IPS-NIHi7 (cell line): Measurements from ENCODE around the gene ASNSD1.
"Not testable (repeated sequence)": the region's sequence is repeated elsewhere in the genome, so short reads cannot be mapped to it uniquely, and the experiment has no call there.

Experiments used
- DNase-seq: peaks from one replicate; pipeline ENCODE4 v3.0.0; 2012; ENCODE audit warnings: mixed read lengths; ENCODE audit errors: extremely low spot score

Gene ASNSD1

DNA sequence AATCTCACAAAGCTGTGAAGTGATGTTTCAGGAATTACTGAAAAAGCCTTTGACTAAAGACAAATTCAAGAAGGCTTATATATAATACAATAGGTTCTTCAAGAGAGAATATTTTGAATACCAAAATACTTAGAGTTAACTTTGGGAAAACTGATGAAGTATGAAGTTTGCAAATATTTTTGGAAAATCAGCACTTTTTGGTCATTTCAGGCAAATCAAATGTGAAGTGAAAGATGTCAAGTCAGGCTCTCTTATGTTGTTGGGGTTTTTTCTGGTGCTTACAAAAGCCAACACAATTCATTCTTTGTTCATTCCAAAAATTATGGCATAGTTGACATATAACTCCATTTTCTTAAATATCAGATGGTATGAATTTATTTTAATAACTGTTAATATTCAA lies 14.7 kb upstream of the ASNSD1 start:
- no peak for DNase-seq

GRCh38 chr2:189648846-189649509 lies 12.3 kb upstream of the ASNSD1 start:
- no peak for DNase-seq

GRCh38 chr2:189651284-189651683 lies 10.0 kb upstream of the ASNSD1 start:
- no peak for DNase-seq

DNA sequence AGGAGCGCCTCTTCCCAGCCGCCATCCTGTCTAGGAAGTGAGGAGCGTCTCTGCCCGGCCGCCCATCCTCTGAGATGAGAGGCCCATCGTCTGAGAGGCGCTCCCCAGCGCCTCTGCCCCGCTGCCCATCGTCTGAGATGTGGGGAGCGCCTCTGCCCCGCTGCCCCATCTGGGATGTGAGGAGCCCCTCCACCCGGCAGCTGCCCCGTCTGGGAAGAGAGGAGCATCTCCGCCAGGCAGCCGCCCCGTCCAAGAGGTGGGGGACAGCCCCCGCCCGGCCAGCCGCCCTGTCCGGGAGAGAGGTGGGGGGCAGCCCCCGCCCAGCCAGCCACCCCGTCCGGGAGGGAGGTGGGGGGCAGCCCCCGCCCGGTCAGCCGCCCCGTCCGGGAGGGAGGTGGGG lies 7.8 kb upstream of the ASNSD1 start:
- not testable (repeated sequence) for DNase-seq

DNA sequence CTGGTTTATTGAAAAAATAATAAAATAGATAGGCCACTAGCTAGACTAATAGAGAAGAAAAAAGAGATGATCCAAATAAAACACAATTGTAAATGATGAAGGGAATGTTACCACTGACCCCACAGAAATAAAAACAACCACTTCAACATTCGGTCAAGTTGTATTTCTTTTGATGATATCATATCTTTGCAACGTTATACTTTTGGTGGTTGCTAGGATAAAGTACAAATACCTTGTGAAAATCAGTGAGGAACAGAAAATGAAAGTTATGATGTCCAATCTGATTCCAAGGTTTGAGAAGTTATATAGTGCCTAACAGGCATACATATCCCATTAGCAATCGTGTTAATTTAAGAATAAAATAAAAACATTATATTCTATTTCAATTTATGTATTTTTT lies 6.6 kb upstream of the ASNSD1 start:
- no peak for DNase-seq

- no peak for DNase-seq
Measured at GRCh38 chr2:189657867-189658266, 3.4 kb upstream of the ASNSD1 start.

GRCh38 chr2:189658306-189659212 lies 2.7 kb upstream of the ASNSD1 start:
- no peak for DNase-seq

GRCh38 chr2:189659734-189660133 lies 1.5 kb upstream of the ASNSD1 start:
- no peak for DNase-seq

DNA sequence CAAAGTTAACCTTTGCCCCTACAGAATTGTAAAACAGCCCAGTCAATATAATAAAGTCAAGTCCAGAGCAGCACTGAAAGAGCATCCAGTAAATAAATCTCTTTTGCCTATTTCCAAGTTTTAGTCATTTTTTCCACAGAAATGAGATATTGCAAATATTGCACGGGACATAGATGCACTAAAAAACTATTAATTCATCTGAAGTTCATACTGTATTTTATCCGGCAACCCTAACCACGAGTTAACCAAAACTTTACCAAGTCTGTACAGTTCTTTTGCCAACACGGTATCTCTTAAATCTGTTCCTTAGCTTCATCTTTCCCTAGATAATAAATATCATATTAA lies 484 bp upstream of the ASNSD1 start:
- no peak for DNase-seq

DNA sequence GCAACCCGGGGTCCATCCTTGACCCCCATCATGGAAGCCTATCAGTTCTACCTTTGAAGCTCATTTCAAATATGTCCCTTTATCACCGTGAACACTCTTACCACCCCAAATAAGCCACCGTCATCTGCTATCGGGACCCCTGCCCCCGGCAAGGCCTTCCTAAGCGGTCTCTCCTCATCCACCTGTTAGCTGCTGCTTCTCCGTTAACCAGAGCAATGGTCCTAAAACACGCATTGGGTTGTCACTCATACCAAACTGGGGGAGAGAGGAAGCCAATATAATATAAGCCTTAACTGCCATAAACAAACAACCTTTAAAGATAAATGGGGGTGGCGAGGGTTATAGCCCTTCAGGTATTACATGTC lies 680 bp downstream of the ASNSD1 start:
- DNase-seq, result no peak

DNA sequence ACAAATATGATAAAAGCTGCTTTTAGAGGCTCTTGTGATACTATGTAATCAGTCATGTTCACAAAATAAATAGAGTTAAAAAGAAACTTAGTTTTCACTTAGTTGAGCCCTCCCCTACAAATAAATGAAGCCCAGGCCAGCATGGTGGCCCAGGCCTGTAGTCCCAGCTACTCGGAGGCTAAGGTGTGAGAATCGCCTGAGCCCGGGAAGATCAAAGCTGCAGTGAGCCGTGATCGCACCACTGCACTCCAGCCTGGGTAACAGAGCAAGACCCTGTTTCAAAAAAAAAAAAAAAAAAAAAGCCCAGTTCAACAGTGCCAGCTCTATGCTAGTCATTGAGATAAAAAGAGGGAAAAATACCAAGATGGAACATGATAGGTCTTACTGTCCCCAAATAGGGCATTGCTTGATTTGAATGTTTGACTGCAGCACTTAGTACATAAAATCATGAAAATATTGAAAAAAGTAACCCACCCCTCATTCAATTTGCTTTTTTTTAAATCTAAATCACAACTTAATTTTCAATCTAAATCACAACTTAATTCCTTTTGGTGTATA lies 1.5 kb downstream of the ASNSD1 start:
- DNase-seq, result no peak

- not testable (repeated sequence) for DNase-seq
Measured at GRCh38 chr2:189663319-189663718, 2.1 kb downstream of the ASNSD1 start.

GRCh38 chr2:189669913-189670312 lies 8.7 kb downstream of the ASNSD1 start:
- no peak for DNase-seq

DNA sequence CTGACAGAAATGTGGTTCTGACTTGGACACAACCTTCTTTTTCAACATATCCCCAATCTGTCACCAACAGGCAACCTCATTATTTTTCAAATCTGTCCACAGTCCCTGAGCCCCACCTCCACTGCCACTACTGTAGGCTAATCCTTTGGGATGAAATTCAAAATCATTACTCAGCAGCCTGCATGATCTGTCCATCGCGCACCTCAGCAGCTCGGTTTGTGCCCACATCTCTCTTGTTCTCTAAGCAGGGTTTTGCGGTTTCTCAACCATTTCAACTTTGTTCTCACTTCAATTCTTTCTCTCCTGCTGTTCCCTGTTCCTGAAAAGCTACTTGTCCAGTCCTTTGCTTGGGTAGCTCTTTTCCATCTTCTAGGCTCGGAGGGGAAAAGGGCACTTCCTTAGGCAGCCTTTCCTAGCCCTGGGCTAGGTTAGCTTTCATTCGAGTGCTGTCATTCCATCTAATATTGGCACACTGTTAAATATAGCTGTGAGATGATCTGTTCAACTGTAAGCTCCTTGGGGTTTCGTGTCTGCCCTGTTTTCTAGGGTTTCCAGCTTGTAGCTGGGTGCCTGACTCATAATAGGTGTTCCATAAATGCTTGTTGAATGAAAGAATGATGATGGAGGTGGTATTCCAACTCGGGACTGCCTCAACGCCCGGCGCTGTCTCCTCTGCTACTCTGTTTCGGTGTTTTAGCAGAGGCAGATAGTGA lies 12.6 kb downstream of the ASNSD1 start:
- no peak for DNase-seq

GRCh38 chr2:189674374-189675112 lies 13.3 kb downstream of the ASNSD1 start, which contains the start of gene ANKAR:
TSS of gene ANKAR (plus strand) at chr2:189674670. CDS start at chr2:189676491, 1,821 bp downstream.
- DNase-seq, result peak; percentile 95

DNA sequence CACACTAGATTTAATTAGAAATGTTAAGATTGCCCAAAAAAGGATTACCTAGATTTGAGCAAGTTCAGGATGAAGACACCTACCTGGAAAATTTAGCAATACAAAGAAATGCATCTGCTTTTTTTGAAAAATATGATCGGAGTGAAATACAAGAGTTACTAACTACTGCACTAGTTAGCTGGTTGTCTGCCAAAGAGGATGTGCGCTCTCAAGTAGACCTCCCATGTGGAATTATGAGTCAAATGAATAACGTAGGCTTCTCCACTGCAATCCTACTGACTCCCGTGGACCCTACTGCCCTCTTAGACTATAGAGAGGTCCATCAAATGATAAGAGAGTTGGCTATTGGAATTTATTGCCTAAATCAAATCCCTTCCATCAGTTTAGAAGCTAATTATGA lies 15.2 kb downstream of the ASNSD1 start:
- DNase-seq, result no peak

DNA sequence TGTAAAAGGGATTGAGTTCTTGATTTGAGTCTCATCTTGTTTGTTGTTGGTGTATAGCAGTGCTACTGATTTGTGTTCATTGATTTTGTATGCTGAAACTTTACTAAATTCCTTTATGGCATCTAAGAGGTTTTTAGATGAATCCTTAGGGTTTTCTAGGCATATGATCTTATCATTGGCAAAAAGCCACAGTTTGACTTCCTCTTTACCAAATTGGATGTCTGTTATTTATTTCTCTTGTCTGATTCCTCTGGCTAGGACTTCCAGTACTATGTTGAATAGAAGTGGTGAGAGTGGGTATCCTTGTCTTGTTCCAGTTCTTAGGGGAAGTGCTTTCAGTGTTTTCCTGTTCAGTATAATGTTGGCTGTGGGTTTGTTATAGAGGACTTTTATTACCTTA lies 18.0 kb downstream of the ASNSD1 start:
- no peak for DNase-seq

GRCh38 chr2:189681203-189681602 lies 19.9 kb downstream of the ASNSD1 start:
- DNase-seq, result no peak

DNA sequence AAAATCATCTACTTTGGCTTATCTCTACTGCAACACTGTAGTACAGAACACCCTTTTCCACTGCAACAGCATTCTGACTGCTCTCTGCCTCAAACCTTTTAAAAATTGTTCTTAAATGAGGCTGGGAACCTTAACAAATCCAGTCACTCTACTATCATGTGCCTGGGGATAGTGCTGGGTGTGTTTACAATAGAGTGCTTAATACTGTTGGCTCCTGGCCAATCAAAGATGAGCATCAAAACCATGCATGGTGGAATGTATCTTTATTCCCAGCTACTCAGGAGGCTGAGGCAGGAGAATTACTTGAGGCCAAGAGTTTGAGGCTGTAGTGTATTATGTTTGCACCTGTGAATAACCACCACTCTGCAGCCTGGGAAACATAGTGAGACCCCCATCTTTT lies 20.6 kb downstream of the ASNSD1 start:
- no peak for DNase-seq

DNA sequence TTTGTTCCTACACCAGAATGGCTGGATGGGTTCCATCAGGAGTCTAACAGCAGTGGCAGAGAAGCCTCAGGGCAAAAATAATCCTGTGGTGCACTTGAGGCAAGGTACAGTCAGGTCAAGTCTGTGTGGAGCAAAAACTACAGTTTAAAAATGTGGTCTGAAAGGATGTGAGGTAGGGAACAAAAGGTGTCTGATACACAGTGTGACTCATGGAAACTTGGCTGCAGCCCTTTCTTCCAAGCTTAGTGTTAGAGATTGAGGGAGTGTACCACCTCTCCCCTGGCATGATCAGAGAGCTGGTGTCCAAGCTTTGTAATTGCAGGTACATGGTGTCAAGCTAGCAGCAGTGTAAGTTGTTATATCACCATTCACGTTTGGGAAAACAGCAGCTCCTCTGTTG lies 22.1 kb downstream of the ASNSD1 start:
- no peak for DNase-seq

DNA sequence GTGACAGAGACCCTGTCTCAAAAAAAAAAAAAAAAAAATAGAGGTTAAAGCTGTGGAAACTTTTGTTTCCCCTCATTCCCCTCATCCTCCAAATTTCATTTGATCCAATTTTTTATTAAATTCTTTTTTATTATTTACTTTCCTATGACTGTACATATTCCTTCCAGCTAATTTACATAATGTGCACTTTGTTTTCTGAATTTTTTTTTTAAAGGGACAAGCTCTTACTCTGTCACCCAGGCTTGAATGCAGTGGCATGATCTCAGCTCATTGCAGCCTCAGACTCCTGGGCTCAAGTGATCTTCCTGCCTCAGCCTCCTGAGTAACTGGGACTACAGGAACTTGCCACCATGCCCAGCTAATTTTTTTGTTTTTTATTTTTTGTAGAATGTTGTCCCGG lies 23.6 kb downstream of the ASNSD1 start:
- no peak for DNase-seq
